A549 (cell line): ENCODE measurements around the gene VAT1. TPM values are rescaled to one million over a fixed set of nuclear protein-coding genes. Genes with fewer than 3 reads are reported as not detected.
"Not testable (repeated sequence)": the region's sequence is repeated elsewhere in the genome, so short reads cannot be mapped to it uniquely, and the experiment has no call there.

Source experiments
- ATAC-seq, 2 experiments: fragments of 200-7000 bp in 1 of 2; fragments of >200 bp in 1 of 2; cut with Nextera tagmentation in 1 of 2; cut with Tn5 transposase in 1 of 2; 3 replicates each; pipeline versions ENCODE4 v1.8.0 to v1.9.1; 2018 to 2020; ENCODE audit warnings: mild to moderate bottlenecking in 1 of 2, moderate library complexity in 1 of 2
- CTCF ChIA-PET: fragments of 300-600 bp; sonication (Branson Sonifier 250); formaldehyde crosslinking; extraction: SDS; loops from one replicate; lab custom pipeline; 2021; ENCODE audit warnings: antibody characterized with exemption, inconsistent platforms; lab: Yijun Ruan, JAX
- POLR2A ChIA-PET: fragments of 350-600 bp; formaldehyde crosslinking; extraction: SDS; loops from one replicate; lab custom pipeline; 2021; ENCODE audit warnings: antibody characterized with exemption, inconsistent platforms; lab: Yijun Ruan, JAX
- DNase-seq, 2 experiments: peaks; one replicate each; pipeline versions ENCODE4 v3.0.0 to v3.0.0-alpha.2; 2011 to 2016; ENCODE audit warnings: low read depth in 1 of 2, low spot score in 1 of 2
- FAIRE-seq: peaks from 2 replicates; lab custom pipeline; 2011; peaks lifted over from hg19 to GRCh38; lab: Jason Lieb, UNC
- H3K27ac ChIP-seq, 2 experiments: fragments of >200 bp; sonication (Bioruptor Twin); formaldehyde crosslinking; 3 replicates each; pipeline ENCODE4 v1.5.1; 2016 to 2017
- H3K4me1 ChIP-seq: fragments of >200 bp; sonication (Bioruptor Twin); formaldehyde crosslinking; 3 replicates; pipeline ENCODE4 v1.6.1; 2016
- H3K4me2 ChIP-seq: fragments of >200 bp; sonication (Bioruptor Twin); formaldehyde crosslinking; 3 replicates; pipeline ENCODE4 v1.6.1; 2016
- H3K4me3 ChIP-seq: fragments of >200 bp; sonication (Bioruptor Twin); formaldehyde crosslinking; 3 replicates; pipeline ENCODE4 v1.5.1; 2016
- H3K9me3 ChIP-seq: fragments of >200 bp; sonication (Bioruptor Twin); formaldehyde crosslinking; 3 replicates; pipeline ENCODE4 v1.6.1; 2016
- CHD2 ChIP-seq: fragments of 150-350 bp; IDR thresholded peaks from 2 replicates; pipeline ENCODE4 v1.6.1; 2014; ENCODE audit warnings: low read length; ENCODE audit not compliant: partially characterized antibody
- EP300 ChIP-seq, 2 experiments: fragments of >200 bp; sonication (Bioruptor Twin); formaldehyde crosslinking; IDR thresholded peaks; 2 replicates in 1 of 2; 3 replicates in 1 of 2; pipeline ENCODE4 v1.6.1; 2016 to 2017
- FOXS1 ChIP-seq: fragments of 250-450 bp; sonication (Bioruptor Pico); IDR thresholded peaks from 2 replicates; pipeline ENCODE4 v1.5.0; 2020; ENCODE audit warnings: mild to moderate bottlenecking, moderate library complexity
- HDAC2 ChIP-seq: fragments of 200-600 bp; sonication (generic); IDR thresholded peaks from 2 replicates; pipeline ENCODE4 v1.6.1; 2016
- HOXA7 ChIP-seq: fragments of 250-450 bp; sonication (Bioruptor Pico); IDR thresholded peaks from 2 replicates; pipeline ENCODE4 v1.5.0; 2020; ENCODE audit warnings: mild to moderate bottlenecking, moderate library complexity
- JUNB ChIP-seq: fragments of >200 bp; sonication (Bioruptor Twin); formaldehyde crosslinking; IDR thresholded peaks from 2 replicates; pipeline ENCODE4 v1.6.1; 2016
- MYC ChIP-seq: IDR thresholded peaks from 2 replicates; pipeline ENCODE4 v1.6.1; 2012; ENCODE audit warnings: mild to moderate bottlenecking, inconsistent platforms, low read length, improper control_type of control experiment, borderline replicate concordance
- ZC3H11A ChIP-seq: fragments of 450-650 bp; IDR thresholded peaks from 2 replicates; pipeline ENCODE4 v1.6.1; 2014; ENCODE audit warnings: antibody characterized with exemption, mild to moderate bottlenecking
- ZFP36 ChIP-seq: fragments of 450-650 bp; IDR thresholded peaks from 2 replicates; pipeline ENCODE4 v1.6.1; 2014; ENCODE audit warnings: borderline replicate concordance; ENCODE audit not compliant: partially characterized antibody
- ZNF302 ChIP-seq: fragments of 250-450 bp; sonication (Bioruptor Pico); IDR thresholded peaks from 2 replicates; pipeline ENCODE4 v1.9.0; 2021; ENCODE audit warnings: inconsistent platforms, mild to moderate bottlenecking, moderate library complexity
- WGBS: methylation state at CpG from one replicate; pipeline ENCODE4 v1.1.6; 2017; ENCODE audit errors: missing lambda C conversion rate; 5-methylcytosine and 5-hydroxymethylcytosine counted together
- polyA plus RNA-seq, 4 experiments: library from polyadenylated mRNA; depleted of rRNA in 3 of 4; stranded (reverse); fragments of >200 nt; fragmentation: RNase III in 1 of 4; extraction: RNeasy Plus Mini Kit Qiagen cat#74134 plus additional on column Dnase treatment in 1 of 4; gene quantifications; 2 replicates in 3 of 4; 3 replicates in 1 of 4; pipeline ENCODE4 v1.2.3, GENCODE V29; 2011 to 2017
- TF ChIP-seq, protein P1 (sequence below): fragments of >200 bp; sonication (Bioruptor Twin); formaldehyde crosslinking; IDR thresholded peaks from 3 replicates; pipeline ENCODE4 v1.5.1; 2016
- TF ChIP-seq, protein P2 (sequence below): IDR thresholded peaks from 2 replicates; pipeline ENCODE4 v1.6.1; 2012; ENCODE audit warnings: low read depth, borderline replicate concordance
- TF ChIP-seq, protein P3 (sequence below): fragments of 150-350 bp; IDR thresholded peaks from 2 replicates; pipeline ENCODE4 v1.6.1; 2014; ENCODE audit warnings: low read depth, mild to moderate bottlenecking, low read length
- TF ChIP-seq, protein P4 (sequence below): fragments of >200 bp; sonication (Bioruptor Twin); formaldehyde crosslinking; IDR thresholded peaks from 3 replicates; pipeline ENCODE4 v1.6.1; 2016

VAT1 gene
- polyA plus RNA-seq, 2 of the 4 experiments (the other 2 are of a cell fraction): 153 to 167 TPM

DNA sequence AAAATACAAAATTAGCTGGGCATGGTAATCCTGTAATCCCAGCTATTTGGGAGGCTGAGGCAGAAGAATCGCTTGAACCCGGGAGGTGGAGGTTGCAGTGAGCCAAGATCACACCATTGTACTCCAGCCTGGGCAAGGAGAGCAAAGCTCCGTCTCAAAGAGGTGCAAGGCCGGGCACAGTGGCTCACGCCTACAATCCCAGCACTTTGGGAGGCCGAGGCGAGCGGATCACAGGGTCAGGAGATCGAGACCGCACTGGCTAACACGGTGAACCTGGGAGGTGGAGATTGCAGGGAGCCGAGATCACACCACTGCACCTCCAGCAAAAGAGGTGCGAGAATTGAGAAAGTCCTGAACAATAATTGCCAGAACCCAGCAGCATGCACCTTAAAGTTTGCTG is 21.3 kb downstream of the VAT1 start:
- H3K4me3 ChIP-seq, H3K9me3 ChIP-seq, FAIRE-seq, ATAC-seq: not testable (repeated sequence)
- Histone ChIP-seq H3K27ac (peak overlapping the region in 1 of 2 experiments; percentile 27; a peak in 2 of 6 replicates), H3K4me1 (peaks cover 51% of the 10 kb centered on the region)
- POLR2A ChIA-PET: interaction anchor here (0.9 to 1.1 kb wide), 2 partner anchors 12 to 20 kb away, joined by 3 to 4 read pairs; no protein-coding TSS in a partner anchor
- CTCF ChIA-PET: interaction anchor here (0.7 to 1.4 kb wide), 6 partner anchors 10 to 157 kb away, joined by 3 to 4 read pairs (median 3); partner anchors contain the start of genes AOC2 and PTGES3L
- TF ChIP-seq HOXA7 (CRISPR knock-in tag): 0 out of 2 replicates have a peak, but pooled peaks have one; percentile 51
- TF ChIP-seq, all 56 proteins: peak for 1; not testable (repeated sequence) for 55
- 88% methylated on average over 13 of the region's 13 CpGs for WGBS
- not testable (repeated sequence) for DNase-seq
- H3K4me2 ChIP-seq: peak overlapping the region; percentile 94

DNA sequence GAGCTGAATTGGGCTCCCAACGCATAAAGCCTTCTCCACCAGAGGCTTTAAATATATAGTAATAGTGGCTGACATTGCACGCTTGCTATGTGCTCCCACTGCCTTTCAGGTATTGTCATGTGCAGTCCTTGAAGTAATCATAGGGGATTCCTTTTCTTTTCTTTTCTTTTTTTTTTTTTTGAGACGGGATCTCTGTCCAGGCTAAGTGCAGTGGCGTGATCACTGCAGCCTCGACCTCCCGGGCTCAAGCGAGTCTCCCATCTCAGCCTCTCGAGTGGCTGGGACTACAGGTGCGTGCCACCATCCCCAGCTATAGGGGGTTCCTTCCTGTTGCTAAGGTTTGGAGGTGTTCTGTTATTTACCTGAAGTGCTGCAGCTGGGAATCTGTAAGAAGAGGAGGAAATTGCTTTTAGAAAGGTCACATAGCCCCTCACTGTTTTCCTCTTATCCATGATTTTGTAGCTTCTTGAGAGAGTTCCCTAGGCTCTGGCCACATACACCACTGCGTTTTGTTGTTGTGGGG is 23.1 kb downstream of the VAT1 start:
- ATAC-seq (no peak), DNase-seq (no peak), FAIRE-seq (no peak)
- Histone ChIP-seq H3K4me1 (peaks cover 51% of the 10 kb centered on the region), H3K27ac (peak overlapping the region; percentile 87 to 91), H3K4me2 (peak overlapping the region; percentile 94), H3K9me3 (no peaks in the 10 kb centered on the region), H3K4me3 (peak overlapping the region; percentile 66)
- TF ChIP-seq HDAC2 (no peak), ZC3H11A (no peak), JUNB (no peak), ZNF302 (CRISPR knock-in tag) (no peak), CHD2 (no peak), FOXS1 (CRISPR knock-in tag) (no peak), EP300 (IDR thresholded peaks at IDR 0.05) (no peak), MYC (no peak), ZFP36 (no peak)
- TF ChIP-seq, protein P1, sequence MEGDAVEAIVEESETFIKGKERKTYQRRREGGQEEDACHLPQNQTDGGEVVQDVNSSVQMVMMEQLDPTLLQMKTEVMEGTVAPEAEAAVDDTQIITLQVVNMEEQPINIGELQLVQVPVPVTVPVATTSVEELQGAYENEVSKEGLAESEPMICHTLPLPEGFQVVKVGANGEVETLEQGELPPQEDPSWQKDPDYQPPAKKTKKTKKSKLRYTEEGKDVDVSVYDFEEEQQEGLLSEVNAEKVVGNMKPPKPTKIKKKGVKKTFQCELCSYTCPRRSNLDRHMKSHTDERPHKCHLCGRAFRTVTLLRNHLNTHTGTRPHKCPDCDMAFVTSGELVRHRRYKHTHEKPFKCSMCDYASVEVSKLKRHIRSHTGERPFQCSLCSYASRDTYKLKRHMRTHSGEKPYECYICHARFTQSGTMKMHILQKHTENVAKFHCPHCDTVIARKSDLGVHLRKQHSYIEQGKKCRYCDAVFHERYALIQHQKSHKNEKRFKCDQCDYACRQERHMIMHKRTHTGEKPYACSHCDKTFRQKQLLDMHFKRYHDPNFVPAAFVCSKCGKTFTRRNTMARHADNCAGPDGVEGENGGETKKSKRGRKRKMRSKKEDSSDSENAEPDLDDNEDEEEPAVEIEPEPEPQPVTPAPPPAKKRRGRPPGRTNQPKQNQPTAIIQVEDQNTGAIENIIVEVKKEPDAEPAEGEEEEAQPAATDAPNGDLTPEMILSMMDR: no peak
- TF ChIP-seq, protein P2, sequence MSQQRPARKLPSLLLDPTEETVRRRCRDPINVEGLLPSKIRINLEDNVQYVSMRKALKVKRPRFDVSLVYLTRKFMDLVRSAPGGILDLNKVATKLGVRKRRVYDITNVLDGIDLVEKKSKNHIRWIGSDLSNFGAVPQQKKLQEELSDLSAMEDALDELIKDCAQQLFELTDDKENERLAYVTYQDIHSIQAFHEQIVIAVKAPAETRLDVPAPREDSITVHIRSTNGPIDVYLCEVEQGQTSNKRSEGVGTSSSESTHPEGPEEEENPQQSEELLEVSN: no peak
- TF ChIP-seq, protein P3, sequence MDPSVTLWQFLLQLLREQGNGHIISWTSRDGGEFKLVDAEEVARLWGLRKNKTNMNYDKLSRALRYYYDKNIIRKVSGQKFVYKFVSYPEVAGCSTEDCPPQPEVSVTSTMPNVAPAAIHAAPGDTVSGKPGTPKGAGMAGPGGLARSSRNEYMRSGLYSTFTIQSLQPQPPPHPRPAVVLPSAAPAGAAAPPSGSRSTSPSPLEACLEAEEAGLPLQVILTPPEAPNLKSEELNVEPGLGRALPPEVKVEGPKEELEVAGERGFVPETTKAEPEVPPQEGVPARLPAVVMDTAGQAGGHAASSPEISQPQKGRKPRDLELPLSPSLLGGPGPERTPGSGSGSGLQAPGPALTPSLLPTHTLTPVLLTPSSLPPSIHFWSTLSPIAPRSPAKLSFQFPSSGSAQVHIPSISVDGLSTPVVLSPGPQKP: no peak
- TF ChIP-seq, protein P4, sequence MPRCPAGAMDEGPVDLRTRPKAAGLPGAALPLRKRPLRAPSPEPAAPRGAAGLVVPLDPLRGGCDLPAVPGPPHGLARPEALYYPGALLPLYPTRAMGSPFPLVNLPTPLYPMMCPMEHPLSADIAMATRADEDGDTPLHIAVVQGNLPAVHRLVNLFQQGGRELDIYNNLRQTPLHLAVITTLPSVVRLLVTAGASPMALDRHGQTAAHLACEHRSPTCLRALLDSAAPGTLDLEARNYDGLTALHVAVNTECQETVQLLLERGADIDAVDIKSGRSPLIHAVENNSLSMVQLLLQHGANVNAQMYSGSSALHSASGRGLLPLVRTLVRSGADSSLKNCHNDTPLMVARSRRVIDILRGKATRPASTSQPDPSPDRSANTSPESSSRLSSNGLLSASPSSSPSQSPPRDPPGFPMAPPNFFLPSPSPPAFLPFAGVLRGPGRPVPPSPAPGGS: no peak
- WGBS: 7% methylated on average over 10 of the region's 10 CpGs
- ChIA-PET POLR2A (interaction anchor here (1.1 to 3.0 kb wide), 16 partner anchors 8 to 463 kb away, joined by 3 to 48 read pairs (median 16); partner anchors contain the start of genes AARSD1, BECN1, BRCA1 and IFI35), CTCF (interaction anchor here (1.2 to 5.6 kb wide), 13 partner anchors 10 to 165 kb away, joined by 3 to 86 read pairs (median 11); partner anchors contain the start of genes AOC2, PSME3, PTGES3L and RND2)
